PFSK-1 (cell line): ENCODE data around the gene DST.

Experiments
- FOXP2 ChIP-seq: optimal IDR thresholded peaks from 2 replicates; pipeline ENCODE3; 2011; ENCODE audit warnings: borderline replicate concordance, control low read depth, inconsistent platforms; ENCODE audit not compliant: insufficient read depth; ENCODE audit errors: extremely low read length, extremely low read depth
- POLR2AphosphoS5 ChIP-seq: IDR thresholded peaks from 2 replicates; pipeline ENCODE4 v1.6.1; 2012; ENCODE audit warnings: low read depth, mild to moderate bottlenecking, control low read depth, low read length, moderate library complexity
- SIN3A ChIP-seq: IDR thresholded peaks from 2 replicates; pipeline ENCODE4 v1.6.1; 2012; ENCODE audit warnings: mild to moderate bottlenecking, low read length, moderate library complexity, borderline replicate concordance; ENCODE audit not compliant: insufficient read depth
- TAF1 ChIP-seq: IDR thresholded peaks from 2 replicates; pipeline ENCODE4 v1.6.1; 2012; ENCODE audit warnings: low read length, control low read depth, borderline replicate concordance; ENCODE audit not compliant: insufficient read depth
- TF ChIP-seq, protein P1 (sequence below), 2 experiments: IDR thresholded peaks; 2 replicates each; pipeline versions ENCODE4 v1.6.1 to v1.8.0; 2011 to 2012; ENCODE audit warnings: low read depth in 2 of 2, low read length in 2 of 2, control low read depth in 1 of 2, inconsistent platforms in 1 of 2, mild to moderate bottlenecking in 1 of 2, moderate library complexity in 1 of 2; ENCODE audit not compliant: insufficient read depth in 1 of 2

Gene DST

DNA sequence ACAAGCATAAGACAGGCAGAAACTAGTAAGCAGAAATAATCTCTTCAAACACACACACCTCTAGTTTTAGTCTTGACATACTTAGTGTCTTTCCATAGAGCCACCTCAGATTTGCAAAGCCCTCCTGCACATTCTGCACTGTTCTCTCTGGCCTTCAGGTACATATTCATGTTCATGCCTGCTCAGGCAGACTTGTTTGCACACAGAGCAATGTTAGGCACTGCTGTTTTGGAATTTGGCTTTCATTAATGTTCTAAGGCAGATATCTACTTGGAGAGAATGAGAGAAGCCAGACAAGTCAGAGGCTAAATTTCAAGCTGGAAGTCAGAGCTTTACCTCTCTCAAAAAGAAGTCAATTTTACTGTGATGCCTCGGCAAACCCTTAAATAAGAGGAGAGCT lies 21.3 kb upstream of the DST start:
- no peak for TF ChIP-seq TAF1
- TF ChIP-seq, protein P1, sequence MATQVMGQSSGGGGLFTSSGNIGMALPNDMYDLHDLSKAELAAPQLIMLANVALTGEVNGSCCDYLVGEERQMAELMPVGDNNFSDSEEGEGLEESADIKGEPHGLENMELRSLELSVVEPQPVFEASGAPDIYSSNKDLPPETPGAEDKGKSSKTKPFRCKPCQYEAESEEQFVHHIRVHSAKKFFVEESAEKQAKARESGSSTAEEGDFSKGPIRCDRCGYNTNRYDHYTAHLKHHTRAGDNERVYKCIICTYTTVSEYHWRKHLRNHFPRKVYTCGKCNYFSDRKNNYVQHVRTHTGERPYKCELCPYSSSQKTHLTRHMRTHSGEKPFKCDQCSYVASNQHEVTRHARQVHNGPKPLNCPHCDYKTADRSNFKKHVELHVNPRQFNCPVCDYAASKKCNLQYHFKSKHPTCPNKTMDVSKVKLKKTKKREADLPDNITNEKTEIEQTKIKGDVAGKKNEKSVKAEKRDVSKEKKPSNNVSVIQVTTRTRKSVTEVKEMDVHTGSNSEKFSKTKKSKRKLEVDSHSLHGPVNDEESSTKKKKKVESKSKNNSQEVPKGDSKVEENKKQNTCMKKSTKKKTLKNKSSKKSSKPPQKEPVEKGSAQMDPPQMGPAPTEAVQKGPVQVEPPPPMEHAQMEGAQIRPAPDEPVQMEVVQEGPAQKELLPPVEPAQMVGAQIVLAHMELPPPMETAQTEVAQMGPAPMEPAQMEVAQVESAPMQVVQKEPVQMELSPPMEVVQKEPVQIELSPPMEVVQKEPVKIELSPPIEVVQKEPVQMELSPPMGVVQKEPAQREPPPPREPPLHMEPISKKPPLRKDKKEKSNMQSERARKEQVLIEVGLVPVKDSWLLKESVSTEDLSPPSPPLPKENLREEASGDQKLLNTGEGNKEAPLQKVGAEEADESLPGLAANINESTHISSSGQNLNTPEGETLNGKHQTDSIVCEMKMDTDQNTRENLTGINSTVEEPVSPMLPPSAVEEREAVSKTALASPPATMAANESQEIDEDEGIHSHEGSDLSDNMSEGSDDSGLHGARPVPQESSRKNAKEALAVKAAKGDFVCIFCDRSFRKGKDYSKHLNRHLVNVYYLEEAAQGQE (IDR thresholded peaks at IDR 0.05; ENCODE audit: insufficient read depth in 1 of 2, low read depth in 2 of 2, low read length in 2 of 2) = no peak
- TF ChIP-seq POLR2AphosphoS5 = no peak
- no peak for TF ChIP-seq SIN3A
- no peak for TF ChIP-seq FOXP2

DNA sequence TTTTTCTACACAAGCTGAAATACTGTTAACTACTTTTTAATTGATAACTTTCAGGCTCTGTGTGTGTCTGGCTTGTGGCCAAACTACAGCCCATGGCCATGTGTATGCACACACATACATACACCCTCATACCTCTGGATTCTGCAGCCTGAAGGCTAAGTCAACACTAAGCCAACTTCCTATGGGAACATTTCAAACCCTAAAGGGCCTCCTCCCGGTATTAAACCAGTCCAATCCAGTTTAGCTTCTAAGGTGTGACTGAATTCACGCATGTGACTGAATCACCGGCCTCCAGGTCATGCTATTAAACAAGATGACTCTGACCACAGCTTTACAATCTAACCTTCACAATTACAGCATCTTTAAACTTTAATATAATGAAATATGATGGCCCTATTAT lies 20.7 kb upstream of the DST start:
- TF ChIP-seq TAF1 = no peak
- no peak for TF ChIP-seq FOXP2
- TF ChIP-seq SIN3A = no peak
- TF ChIP-seq POLR2AphosphoS5 = no peak
- TF ChIP-seq, protein P1 (IDR thresholded peaks at IDR 0.05; ENCODE audit: insufficient read depth in 1 of 2, low read depth in 2 of 2, low read length in 2 of 2) = no peak

DNA sequence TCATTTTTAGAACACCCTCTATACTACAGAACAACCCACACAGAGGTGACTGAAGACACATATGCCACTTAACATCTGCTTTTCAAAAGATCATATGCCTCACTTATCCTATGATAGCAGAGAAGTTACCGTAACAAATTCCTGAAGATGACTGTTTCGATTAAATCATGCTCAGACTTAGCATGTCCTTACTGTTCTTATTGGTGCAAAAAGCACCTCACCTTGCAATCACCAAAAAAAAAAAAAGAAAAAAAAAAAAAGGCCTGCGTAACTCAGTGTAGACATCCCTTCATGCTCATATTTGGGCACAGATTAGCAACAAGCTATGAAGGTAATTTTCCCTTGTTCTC lies 17.7 kb upstream of the DST start:
- TF ChIP-seq SIN3A (no peak), TAF1 (no peak), FOXP2 (no peak)
- TF ChIP-seq, protein P1 (IDR thresholded peaks at IDR 0.05; ENCODE audit: insufficient read depth in 1 of 2, low read depth in 2 of 2, low read length in 2 of 2) = no peak

DNA sequence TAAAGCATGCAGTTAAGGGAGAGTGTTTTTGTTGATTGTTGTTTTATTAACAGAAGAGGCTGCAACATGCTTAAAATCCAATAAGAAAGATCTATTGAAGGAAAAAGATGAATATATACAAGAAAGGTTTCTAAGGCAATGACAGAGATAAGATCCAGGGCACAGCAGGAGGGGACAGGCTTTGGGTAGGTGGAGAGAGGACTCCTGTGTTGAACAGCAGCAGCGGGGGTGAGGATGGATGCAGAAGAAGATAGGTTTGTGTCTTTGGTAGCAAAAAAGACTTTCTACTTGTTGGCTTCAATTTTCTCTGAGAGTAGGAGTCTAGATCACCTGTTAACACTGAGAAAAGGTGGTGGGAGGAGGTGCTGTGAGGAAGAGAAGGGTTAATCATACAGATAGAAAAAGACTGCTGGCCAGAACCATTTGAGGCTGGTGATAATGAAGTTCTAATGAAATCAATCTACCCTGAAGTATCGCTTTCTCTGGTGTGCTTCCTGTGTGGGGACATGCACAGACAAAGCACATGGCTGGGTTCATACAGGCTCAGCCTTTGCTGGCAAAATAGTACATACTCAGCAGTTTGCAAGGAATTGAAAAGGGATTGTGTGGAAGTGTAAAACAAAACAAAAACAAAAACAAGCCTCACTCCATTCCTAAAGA lies 17.2 kb upstream of the DST start:
- TF ChIP-seq POLR2AphosphoS5 = no peak
- TF ChIP-seq, protein P1 (IDR thresholded peaks at IDR 0.05; ENCODE audit: insufficient read depth in 1 of 2, low read depth in 2 of 2, low read length in 2 of 2) = no peak
- no peak for TF ChIP-seq TAF1
- TF ChIP-seq SIN3A = no peak
- TF ChIP-seq FOXP2 = no peak

DNA sequence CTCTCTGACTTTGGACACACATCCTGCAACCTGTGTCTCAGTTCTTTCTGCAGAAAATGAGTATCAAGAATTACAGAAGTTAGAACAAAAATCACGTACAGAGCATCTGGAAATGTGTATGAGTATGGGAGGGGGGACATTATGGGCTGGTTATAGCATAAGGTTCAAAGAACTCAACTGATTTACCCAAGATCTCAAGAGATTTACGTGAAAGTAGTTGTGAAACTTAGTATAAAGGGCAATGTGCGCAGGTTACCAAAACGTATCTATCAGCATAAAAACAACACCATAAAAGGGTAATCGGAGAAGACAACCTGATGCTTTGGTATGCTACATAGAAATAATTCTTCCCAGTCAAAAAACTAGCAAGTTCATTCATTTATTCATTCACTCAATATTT lies 15.6 kb upstream of the DST start:
- TF ChIP-seq POLR2AphosphoS5 (no peak), SIN3A (no peak)
